ENCODE data around the gene MARK2.

GRCh38 chr11:63814383-63814736 lies 24.6 kb upstream of the MARK2 start:
- TF ChIP-seq TAF1 (IDR thresholded peaks at IDR 0.05; ENCODE audit: borderline replicate concordance, insufficient read depth, low read length) = no peak
- TF ChIP-seq POLR2AphosphoS5 (IDR thresholded peaks at IDR 0.05; ENCODE audit: low read depth, low read length) = no peak
- TF ChIP-seq SIN3A (IDR thresholded peaks at IDR 0.05; ENCODE audit: borderline replicate concordance, insufficient read depth, low read length) = no peak
